Putamen (tissue), 1 donor: Measurements from ENCODE around the gene CSK.

Experiments
- DNase-seq: peaks from one replicate; pipeline ENCODE4 v3.0.0-alpha.2; 2016; ENCODE audit warnings: low spot score

CSK gene

DNA sequence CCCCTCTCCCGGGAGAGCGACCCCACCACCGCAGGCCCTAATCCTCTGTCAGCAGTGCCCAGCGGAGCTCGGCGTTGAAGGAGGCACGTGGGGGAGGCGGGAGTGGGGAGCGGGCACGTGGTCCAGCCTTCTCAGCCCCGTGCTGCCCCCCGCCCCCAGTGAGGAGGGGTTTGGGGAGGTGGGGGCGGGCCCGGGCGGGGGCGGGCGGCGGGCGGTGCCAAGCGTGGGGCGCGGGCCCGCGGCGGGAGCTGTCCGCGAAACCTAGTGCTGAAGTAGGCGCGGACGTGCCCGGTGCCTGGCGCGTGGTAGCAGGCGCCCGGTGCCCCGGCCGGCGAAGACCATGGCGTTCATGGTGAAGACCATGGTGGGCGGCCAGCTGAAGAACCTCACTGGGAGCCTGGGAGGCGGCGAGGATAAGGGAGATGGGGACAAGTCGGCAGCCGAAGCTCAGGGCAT is 44.5 kb downstream of the CSK start, which contains the start of gene CPLX3:
CPLX3 (plus strand) TSS at position 264 of the 456 bp plus-strand sequence; CDS start at position 341, 77 bp downstream.
- DNase-seq: no peak

DNA sequence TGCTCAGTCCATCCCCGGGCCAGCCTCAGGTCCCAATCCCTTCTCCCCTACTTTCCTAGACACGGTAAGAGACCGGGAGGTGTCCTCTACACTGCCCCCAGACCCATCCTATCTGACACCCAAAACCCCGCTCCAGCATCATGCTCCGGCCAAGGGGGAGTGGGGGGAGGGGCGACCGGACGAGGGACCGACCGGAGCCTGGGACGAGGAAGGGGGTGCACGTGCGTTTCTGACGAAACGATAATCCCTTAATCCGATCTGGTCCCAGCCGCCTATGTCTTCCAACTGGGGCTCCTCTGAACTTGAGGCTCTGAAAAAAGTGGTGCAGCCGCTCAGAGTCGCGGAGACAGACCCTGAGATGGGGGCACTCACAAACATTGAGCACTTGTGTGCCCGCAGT is 45.0 kb downstream of the CSK start:
- no peak for DNase-seq

DNA sequence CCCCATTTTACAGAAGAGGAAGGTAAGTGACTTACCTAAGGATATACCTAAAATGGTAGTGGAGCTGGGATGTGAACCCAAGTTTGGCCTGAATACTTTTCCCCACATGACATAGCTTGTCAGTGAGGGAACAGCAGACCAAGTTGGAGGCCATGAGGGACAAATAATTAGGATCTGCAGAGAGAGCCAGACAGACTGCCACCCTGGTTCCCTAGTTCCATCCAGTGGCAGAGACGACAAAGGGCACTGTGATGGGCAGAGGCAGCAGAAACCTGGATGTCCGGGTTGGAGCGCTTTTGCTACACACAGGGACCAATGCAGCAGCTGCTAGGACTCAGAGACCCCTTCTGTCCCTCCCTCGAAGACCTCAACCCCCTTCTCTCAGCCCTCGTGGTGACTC is 45.7 kb downstream of the CSK start:
- DNase-seq: no peak

DNA sequence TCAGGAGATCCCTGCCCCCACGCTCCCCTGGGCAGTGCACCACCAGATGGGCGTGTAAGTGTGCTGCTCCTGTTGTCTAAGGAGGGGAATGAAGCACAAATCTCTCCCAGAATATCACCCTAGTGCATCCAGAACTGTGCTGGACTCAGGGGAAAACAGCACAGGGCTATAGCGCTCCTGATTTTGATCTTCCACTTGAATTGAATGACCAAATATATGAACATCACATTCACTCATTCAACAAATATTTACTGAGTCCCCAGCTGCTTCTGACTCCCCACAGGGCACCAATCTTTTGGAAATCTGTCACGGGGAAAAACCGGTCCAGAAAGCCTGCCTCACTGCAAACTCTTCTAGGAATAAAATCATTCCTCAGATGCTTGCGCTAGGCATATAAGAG is 47.0 kb downstream of the CSK start:
- no peak for DNase-seq

DNA sequence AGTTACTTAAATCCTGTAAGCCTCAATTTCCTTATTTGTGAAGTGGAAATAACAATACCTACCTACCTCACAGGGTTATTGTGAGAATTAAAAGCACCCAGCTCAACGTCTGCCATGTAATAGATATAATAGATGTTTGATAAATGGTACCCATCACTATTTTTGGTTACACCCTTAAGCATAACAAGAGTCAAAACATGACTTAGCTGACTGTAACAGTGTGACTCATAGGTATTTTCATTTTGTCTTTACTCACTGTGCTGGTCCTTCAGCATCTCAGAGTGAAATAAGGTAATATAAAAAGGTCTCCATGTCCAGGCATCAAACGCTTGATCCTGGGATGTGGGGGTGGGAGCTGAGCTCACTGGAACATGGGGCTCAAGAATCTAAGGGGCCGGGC is 47.6 kb downstream of the CSK start:
- DNase-seq: no peak

DNA sequence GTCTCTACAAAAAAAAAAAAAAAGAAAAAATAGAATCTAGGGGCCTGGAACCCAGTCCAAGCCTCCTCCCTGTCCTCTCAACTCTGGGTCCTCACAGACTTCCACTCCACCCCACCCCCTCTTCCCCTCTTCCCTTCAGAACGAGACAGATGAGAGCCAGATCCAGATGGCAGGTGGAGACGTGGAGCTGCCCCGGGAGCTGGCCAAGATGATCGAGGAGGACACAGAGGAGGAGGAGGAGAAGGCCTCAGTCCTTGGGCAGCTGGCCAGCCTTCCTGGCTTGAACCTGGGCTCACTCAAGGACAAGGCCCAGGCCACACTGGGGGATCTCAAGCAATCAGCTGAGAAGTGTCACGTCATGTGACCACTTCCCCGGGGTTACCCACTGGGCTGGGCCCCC is 48.1 kb downstream of the CSK start:
- DNase-seq: no peak

DNA sequence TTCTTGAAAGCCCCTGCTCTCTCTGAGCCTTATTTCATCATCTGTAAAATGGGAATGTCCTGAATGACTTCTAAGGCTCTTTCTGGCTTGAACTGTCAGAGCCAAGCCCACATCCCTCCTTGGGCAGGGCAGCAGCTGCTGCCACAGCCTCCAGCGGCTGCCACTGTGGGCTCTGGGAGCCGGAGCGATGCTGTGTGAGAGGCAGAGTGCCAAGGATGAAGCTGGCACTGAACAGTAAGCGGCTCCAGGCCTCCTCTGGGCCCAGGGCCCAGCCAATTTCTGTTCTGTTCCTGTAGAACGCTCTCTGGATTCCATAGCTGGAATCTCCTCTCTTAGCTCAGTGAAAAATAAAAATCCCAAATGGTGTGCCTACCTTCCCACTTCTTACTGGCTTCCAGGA is 49.0 kb downstream of the CSK start:
- peak; percentile 68 for DNase-seq

DNA sequence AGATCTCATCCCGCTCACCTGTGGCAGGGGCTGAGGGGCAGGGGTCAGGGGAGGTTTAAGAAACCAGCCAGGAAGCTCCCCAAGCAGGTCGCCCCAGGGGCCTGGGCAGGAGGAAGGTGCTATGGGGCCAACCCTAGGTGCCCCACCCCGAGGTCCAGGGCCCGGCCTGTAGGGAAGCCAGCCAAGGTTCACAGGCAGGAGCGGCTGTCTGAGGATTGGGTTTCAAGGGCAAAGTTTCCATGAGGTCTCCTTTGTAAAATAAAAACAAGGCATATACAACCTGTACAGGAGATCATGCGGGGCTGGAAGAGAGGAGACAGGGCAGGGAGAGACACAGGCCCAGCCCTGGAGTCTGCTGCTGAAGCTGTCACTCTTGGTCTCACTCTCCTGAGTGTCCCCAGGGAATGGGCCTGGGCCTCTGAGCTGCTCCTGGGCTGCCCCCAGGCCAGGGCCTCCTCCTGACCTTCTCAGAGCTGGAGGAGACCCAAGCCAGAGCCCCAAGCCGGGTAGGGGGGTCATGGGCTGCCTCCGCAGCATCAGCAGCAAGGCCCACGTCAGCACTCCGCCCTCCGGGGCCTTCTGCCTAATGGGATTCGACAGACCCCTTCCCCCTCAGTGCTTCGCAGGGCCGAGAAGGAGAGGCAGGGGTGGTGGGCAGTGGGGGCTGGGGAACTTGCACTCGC is 50.1 kb downstream of the CSK start:
- DNase-seq: no peak

DNA sequence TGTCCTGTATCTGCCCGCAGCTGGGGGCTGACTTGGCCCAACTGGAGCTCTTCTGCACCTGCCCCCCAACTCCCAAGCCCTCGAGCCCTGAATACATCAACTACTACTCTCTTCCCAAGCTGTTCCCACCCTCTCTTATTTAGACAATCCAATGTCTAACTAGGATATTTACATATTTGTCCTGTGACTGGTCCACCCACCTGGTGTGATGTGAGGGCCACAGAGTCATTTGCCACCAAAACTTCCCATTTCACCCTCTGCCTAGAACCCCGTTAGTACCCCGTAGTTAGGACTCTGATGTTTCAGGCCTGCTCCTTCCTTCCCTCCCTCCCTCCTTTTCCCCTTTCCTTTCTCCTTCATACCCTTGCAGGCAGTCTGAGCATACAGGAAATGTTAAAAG is 50.9 kb downstream of the CSK start:
- DNase-seq: no peak

DNA sequence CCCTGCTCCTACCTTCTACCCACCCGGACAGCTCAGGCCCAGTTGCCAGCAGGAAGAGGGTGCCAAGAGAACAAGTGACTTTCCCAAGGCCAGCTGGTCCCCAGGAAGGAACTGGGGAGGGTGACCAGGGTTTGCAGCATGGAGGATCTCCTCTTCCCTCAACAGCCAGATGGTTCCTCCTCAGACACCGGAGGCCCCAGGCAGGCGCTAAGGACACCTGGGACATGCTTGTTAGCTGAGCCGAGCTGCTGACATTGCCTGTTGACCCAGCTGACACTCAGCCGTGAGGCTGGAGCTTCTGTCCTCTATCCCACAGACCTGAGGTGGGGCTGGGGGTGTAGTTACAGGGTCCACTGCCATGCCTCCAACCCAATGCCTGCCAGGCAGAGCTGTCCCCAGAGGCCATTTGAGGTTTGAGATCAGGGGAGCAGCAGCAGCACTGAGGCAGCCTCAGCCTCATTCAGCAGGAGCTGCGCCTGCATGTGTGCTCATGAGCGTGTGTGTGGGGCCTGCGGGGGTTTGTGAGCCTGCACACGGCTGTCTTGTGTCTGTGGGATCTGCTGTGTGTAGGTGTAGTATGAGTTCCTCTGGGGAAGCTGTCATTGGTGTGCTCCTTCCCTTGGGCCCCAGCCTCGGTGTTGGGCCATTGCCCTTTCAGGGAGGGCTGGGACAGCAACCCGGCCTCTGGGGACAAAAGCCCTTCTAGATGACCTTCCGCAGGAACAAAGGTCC is 51.7 kb downstream of the CSK start:
- peak; percentile 76 for DNase-seq

DNA sequence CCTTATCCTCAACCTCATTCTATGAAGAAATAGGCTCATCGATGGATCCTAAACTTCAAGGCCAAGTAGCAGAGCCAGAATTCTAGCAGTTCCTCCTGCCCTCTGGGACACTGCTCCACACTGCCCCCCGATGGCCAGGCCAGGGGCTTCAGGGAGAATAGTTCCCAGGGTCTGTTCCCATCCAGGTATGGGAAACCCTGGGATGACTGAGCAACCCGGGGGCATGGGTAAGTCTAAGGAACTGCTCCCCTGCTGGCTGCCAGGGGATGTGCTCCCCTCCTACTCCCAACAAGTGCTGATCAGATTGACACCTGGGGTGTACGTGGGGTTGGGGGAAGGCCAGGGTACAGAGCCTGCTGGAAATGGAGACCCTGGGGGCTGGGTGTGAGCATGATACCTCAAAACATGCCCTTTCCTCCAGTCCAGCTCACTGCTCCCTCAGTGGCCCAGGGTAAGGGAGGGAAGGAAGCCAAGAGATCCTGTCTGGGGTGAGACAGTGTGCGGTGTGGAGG is 53.5 kb downstream of the CSK start:
- DNase-seq: peak; percentile 38

DNA sequence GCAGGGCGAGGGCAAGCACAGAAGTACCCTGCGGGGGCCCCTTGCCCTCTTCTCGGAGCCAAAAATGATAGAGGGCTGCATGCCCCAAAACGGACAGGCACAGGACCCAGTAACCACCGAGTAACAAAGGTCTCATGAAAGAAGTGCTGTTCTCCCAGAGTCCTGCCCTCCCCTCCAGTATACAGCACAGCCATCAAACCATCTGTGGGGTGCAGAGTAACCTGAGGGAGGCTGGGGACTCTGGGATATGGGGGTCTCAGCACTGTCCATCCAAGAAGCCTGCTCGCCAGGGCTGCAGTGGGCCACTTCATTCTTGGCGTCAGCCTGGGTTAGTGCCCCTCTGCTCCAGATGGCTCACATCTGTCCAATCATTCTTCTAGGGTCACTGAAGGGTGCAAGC is 55.0 kb downstream of the CSK start:
- DNase-seq: no peak

DNA sequence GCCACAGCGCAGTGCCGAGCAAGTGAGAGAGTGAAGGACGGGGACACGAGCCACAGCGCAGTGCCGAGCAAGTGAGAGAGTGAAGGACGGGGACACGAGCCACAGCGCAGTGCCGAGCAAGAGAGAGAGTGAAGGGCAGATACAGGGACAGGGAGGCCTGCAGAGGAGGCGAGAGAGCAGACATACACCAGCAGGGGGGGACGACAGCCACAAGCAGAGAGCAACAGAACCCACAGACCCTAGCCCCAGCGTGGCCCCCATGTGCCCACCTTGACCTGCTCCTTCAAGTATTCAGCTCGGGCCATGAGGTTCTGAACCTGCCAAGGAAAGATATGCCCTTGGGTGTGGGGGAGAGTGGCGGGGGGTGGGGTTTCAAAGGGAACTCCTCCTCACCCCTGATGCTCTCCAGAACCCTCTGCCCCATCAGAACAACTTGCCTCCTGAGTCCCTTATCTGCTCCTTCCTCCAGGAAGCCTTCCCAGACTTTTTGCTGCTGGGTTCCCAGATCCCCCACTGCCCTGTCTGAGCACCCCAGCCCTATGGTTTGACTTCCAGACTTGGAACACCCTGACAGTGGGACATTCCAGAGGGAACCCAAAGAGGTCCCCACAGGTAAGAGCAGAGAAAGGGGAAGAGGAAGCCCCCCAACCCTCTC is 55.7 kb downstream of the CSK start:
- no peak for DNase-seq

DNA sequence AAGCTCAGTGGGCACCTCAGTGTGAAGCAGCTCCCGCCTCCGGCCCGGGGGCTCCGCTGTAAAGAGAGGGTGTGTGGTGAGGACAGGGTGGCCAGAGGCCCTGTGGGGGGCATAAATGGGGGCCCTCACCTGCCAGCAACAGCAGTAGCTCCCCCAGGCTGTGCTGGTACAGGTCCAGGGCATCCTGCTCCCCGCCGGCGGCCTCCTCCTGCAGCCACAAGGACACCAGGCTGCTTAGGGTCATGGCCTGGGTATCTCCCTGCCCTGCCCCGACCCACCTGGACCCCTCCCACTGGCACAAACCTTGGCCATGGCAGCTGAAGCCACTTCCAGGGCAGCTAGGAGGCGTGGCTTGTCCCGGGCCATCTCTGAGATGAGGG is 56.2 kb downstream of the CSK start:
- no peak for DNase-seq

DNA sequence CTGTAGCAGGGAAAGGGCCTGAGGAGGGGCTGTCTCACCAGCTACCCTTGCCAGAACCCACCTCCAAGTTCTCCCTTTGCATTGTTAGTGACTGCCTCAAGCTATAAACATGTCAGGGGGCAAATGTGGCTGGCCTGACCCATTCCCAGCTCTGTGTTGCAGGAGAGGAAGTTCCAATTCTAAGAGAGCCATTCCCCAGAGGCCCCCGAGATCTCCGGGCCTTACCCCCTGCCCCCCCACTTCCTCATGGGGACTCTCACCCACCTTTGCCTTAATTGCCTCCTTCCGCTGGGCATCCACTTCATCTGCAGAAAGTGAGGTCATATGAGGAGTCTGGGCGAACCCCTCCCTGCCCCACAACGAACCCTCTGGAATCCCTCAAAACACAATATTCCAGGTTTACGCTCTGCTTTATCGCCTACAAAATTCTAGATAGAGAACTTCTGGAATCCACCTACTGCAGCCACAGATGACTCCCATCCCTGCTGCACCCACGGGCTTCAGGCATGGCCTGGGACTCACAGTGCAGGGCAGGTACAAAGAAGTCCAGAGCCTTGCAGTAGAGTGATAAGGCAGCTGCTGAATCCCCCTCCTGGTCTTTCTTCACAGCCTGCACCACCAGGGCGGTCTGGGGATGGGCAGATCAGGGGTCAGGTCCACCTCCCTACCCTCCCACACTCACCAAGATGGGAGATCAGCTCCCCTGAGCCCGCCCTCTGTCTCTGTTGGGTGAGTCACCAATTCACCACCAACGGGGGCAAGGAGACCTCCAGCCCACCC is 57.1 kb downstream of the CSK start:
- no peak for DNase-seq

DNA sequence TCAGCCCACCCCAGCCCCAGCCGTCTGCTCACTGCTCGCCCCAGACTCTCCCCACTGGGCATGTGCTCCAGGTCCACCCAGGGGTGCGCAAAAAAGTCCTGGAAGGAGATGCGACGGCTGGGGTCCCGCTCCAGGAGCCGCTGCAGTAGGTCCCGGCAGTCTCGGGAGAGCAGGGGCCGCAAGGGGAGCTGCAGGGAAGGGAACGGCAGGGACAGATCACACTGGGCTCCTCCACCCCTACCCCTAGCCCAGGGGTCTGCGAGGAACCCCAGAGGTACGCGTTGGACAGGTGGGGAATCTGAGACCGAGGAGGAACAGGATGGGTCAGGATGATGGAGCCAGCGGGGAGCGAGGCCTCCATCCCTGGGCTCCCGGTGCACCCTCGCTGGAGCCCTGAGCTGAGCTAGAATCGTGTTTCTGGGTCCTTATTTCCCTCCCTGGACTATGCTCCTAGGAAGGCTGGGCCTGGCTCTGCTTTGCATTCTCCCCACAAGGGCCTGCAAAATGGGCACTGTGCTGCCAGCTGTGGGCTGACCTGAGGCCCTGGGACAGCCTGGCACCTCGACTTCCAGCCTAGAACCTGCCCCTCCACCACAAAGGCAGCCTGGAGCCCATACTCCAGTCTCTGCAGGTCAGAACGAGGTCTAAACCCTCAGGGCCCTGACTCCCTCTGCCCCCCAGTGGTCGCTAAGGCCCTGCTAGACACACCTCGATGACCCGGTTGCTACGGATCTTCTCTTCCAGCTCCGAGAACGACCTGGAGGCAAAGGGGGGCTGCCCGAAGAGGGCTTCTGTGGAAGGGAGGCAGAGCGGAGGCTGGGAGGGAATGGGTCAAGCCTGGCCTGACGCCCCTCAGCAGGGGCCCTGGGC is 57.9 kb downstream of the CSK start:
- no peak for DNase-seq

DNA sequence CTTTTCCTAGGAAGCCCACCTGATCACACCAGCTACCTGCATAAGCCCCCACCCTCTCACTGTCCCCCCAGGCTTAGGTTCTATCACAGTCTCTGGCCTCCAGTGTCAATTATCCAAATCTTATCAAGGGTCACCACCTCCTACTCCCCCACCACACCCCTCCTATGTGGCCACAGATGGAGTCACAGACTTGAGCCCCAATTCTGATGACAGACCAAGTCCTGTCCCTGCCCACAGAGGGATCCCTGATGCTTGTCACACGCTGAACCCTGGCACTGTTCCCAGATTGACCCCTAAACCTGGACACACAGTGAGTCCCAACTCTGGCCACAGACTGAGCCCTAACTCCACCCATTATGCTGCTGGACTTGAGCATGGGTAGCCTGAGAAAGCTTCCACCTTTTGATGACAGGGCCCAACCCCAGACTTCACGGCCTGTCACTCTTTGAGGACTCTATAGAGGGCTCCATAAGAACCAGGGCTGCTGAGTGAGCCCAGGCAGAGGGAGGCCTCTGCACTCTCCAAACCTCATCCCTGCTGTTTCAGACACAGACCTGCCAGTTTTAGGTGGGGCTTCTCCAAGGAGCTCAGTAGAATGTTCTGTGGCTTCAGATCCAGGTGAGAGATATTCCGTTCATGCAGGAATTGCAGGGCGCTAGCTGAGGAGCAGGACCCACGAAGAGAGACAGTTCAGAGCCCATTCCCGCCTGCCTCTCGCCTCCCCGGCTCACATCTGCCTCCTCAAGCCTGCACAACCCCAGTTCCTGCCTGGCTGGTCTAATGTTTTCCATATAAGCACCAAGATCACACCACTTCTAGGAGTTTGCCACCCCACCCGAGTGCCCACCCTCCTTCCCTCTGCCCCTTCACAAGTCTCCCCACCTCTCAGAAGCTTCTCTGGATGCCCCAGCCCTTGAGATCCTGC is 59.2 kb downstream of the CSK start:
- DNase-seq: no peak

DNA sequence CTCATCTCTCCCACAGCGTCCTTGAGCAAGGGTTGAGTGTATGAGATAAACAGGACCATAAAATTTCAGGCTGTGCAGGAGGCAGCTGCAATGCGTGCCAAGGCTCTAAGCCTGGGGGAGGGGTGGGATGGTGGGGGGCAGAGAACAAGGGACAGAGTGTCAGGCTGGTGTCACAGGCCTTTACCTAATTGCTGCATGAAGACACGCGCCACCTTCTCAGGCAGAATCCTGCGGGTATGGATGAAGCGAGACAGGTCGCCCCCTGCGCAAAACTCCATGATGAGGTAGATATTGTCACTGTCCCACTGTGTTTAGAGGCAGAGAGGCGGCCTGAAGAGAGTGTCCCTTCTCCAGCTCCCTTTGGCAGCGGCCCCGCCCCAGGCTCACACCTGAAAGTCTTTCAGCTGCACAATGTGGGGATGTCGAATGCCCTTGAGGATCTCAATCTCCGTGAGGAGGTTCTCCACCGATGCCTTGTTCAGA is 60.1 kb downstream of the CSK start:
- DNase-seq: no peak

DNA sequence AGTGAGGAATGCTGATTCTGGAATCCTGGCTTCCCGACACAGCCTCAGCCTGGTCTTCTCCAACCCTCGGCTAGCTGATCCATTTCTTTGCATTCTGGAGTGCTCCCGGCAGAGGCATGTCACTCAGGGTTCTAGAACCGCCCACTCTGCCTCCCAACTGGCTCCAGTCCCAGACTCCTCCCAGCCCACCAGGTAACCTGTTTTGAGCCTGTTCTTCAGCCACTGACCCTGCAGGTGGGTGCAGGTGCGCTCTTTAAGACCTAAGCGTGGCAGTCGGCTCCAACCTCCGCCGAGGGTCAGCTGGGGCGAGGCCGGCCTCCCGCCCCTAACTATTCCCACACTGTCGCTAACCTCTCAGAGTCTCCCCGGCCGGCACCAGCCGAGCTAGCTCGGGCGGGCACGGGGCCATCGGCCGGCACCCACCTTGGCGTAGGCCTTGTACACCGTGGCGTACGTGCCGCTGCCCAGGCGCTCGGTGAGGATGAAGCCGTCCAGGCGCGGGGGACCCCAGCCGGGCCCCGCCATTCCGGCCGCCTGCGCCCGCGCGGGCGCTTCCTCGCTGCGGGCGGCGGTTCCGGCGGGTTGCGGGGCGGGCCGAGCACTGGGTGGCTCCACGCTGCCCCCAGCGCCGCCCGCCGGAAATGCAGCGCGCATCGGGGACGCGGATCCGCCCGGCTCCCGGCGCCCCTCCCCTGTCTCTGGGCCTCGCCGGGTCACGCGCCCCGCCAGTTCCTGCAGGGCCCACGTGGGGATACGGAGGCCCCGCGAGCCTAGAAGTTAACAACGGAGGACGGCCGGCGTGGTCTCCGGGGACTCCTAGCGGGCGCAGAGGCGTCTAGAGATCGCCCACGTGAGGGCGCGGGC is 60.9 kb downstream of the CSK start, which contains the start of gene ULK3:
ULK3 (minus strand) TSS at position 576 of the 864 bp plus-strand sequence; CDS start at position 525, 51 bp downstream.
- peak; percentile 91 for DNase-seq
